Measurements from ENCODE around the gene METTL17. TPM values are rescaled to one million over a fixed set of nuclear protein-coding genes. Genes with fewer than 3 reads are reported as not detected.

Gene METTL17
- total and polyA plus RNA-seq, 12 donors: 28.8 to 79.3 (median 39.1) TPM

GRCh38 chr14:20970983-20971704 lies 18.6 kb upstream of the METTL17 start:
- DNase-seq (peak; percentile 83 to 87), ATAC-seq (peak; percentile 95 to 98 (median 97))
- no peaks in the 10 kb centered on the region for H3K36me3 ChIP-seq
- WGBS, 2 donors: 0% methylated on average over 47 of the region's 47 CpGs
- peaks cover 0 to 7% (median 0%) of the 10 kb centered on the region in 7 donors for H3K27me3 ChIP-seq
- intact Hi-C loops (cut with DNase I): loop anchor here in 8 of 10 donors (1.0 to 10.0 kb wide), 8 partner anchors 98 to 276 kb away; no protein-coding TSS in a partner anchor
- H3K4me3 ChIP-seq: peak overlapping the region; percentile 33 to 79 (median 68)
- H3K27ac ChIP-seq: peak overlapping the region in 9 of 10 donors; percentile 41 to 87 (median 69)
- H3K4me1 ChIP-seq: peaks cover 0 to 18% (median 8%) of the 10 kb centered on the region in 9 donors
- TF ChIP-seq CTCF (IDR thresholded peaks at IDR 0.05): peak; percentile 70 to 91 (median 78)
- no peaks in the 10 kb centered on the region for H3K9me3 ChIP-seq

DNA sequence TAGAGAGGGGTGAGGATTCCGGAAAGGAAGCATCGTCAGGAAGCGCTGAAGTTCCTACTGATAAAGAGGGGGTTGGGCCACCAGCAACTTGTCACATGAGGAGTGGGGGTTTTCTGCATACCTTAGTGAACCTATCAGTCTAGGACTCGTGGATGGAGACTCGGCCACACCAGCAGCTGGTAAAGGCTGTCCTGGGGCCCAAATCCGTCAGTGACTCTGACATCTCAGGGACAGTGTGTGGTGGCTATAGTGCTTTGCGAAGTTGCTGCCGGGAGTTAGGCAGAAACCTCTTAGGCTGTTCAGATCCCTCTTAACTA lies 18.1 kb upstream of the METTL17 start:
- H3K9me3 ChIP-seq: no peaks in the 10 kb centered on the region
- peak overlapping the region in 9 of 10 donors; percentile 39 to 79 (median 69) for H3K4me3 ChIP-seq

DNA sequence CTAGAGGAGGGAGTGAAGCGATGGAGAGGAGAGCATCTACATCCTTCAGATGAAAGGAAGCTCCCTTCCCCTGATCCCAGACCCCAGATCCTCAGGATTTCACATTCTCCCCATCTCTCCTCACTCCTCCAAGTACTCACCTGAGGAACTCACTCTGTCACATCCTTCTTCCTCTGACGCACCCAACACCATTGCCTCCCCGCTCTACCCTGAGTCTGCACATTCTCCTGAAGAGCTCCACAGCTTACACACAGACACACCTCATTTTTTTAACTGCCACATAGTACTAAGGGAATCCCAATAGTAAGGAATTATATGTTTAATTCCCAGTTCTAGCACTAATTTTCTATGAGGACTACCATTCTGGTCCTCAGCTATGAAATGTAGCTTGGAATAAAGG lies 16.3 kb upstream of the METTL17 start:
- H3K27me3 ChIP-seq: no peaks in the 10 kb centered on the region
- H3K36me3 ChIP-seq: no peaks in the 10 kb centered on the region
- no peak overlapping the region for H3K4me3 ChIP-seq
- peaks cover 0 to 18% (median 8%) of the 10 kb centered on the region in 9 donors for H3K4me1 ChIP-seq
- 95% methylated on average over 3 of the region's 3 CpGs for WGBS, 2 donors
- DNase-seq: no peak
- H3K9me3 ChIP-seq: no peaks in the 10 kb centered on the region
- no peak for TF ChIP-seq CTCF (IDR thresholded peaks at IDR 0.05)
- no peak overlapping the region for H3K27ac ChIP-seq
- no peak for ATAC-seq
- intact Hi-C loops (cut with DNase I): loop anchor here in 8 of 10 donors (5.0 to 10.0 kb wide), 5 partner anchors 101 to 279 kb away; no protein-coding TSS in a partner anchor

More for the DNA sequence above, 18.1 kb upstream of the METTL17 start:
- TF ChIP-seq CTCF (IDR thresholded peaks at IDR 0.05): no peak
- intact Hi-C loops (cut with DNase I): loop anchor here in 8 of 10 donors (1.0 to 10.0 kb wide), 8 partner anchors 99 to 277 kb away; no protein-coding TSS in a partner anchor
- 9 to 10% methylated on average over 8 of the region's 8 CpGs for WGBS, 2 donors
- peaks cover 0 to 18% (median 8%) of the 10 kb centered on the region in 9 donors for H3K4me1 ChIP-seq
- peaks cover 0 to 7% (median 0%) of the 10 kb centered on the region in 7 donors for H3K27me3 ChIP-seq
- peak overlapping the region in 8 of 10 donors; percentile 41 to 87 (median 70) for H3K27ac ChIP-seq
- peak in 5 of 8 donors; percentile 8 to 55 (median 32) for ATAC-seq
- DNase-seq: no peak
- H3K36me3 ChIP-seq: no peaks in the 10 kb centered on the region

DNA sequence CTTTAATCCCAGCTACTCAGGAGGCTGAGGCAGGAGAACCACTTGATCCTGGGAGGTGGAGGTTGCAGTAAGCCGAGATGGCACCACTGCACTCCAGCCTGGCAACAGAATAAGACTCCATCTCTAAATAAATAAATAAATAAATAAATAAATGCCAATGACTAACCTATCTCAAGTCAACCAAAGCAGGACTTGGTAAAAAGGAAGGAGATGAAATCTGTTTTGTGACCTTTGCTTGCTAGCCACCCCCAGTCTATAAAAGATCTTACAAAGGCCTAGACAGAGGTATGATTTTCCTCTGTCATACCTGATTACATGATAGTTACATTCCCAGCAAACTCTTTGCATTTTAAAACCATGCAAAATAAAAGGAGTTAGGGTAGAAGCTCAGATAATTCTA lies 13.5 kb upstream of the METTL17 start:
- no peaks in the 10 kb centered on the region for H3K9me3 ChIP-seq
- H3K27me3 ChIP-seq: no peaks in the 10 kb centered on the region
- intact Hi-C loops (cut with DNase I): loop anchor here in 5 of 10 donors (10.0 kb wide), 2 partner anchors 121 to 281 kb away; no protein-coding TSS in a partner anchor
- H3K4me3 ChIP-seq: no peak overlapping the region
- no peak overlapping the region for H3K27ac ChIP-seq
- no peak for DNase-seq
- H3K4me1 ChIP-seq: peaks cover 0 to 7% (median 3%) of the 10 kb centered on the region in 9 donors
- no peaks in the 10 kb centered on the region for H3K36me3 ChIP-seq
- no peak for TF ChIP-seq CTCF (IDR thresholded peaks at IDR 0.05)
- 100% methylated on average over 1 of the region's 1 CpG for WGBS, 2 donors
- no peak for ATAC-seq
